ENCODE data around the gene ADARB1.

The ADARB1 gene

GRCh38 chr21:45069085-45069484 lies 5.3 kb upstream of the ADARB1 start:
- H3K27me3 ChIP-seq (ENCODE audit: insufficient read depth, low read length), result peaks cover 3% of the 10 kb centered on the region; the same call in 1 of the 2 replicates
- H3K4me2 ChIP-seq (ENCODE audit: low read length), result no peak overlapping the region

GRCh38 chr21:45069711-45070110 lies 4.7 kb upstream of the ADARB1 start:
- TF ChIP-seq EZH2 (IDR thresholded peaks at IDR 0.05; ENCODE audit: borderline replicate concordance, low read length) (no peak), CTCF (IDR thresholded peaks at IDR 0.05; ENCODE audit: low read length) (no peak)
- no peaks in the 10 kb centered on the region for H4K20me1 ChIP-seq (ENCODE audit: insufficient read depth, low read length)
- no peaks in the 10 kb centered on the region for H3K79me2 ChIP-seq (ENCODE audit: insufficient read depth, low read length)
- H3K9ac ChIP-seq (ENCODE audit: low read length), result no peak overlapping the region
- no peaks in the 10 kb centered on the region for H3K9me3 ChIP-seq (ENCODE audit: low read length)
- no peaks in the 10 kb centered on the region; the same call in 1 of the 2 replicates for H3F3A ChIP-seq (ENCODE audit: insufficient read depth, low read length)
- H3K4me2 ChIP-seq (ENCODE audit: low read length), result no peak overlapping the region
- H3K36me3 ChIP-seq (ENCODE audit: insufficient read depth, low read length), result no peaks in the 10 kb centered on the region
- no peak overlapping the region for H3K27ac ChIP-seq (ENCODE audit: low read depth, low read length, poor library complexity, severe bottlenecking)
- peaks cover 3% of the 10 kb centered on the region; the same call in 1 of the 2 replicates for H3K27me3 ChIP-seq (ENCODE audit: insufficient read depth, low read length)
- H3K4me3 ChIP-seq (ENCODE audit: low read depth, low read length, poor library complexity, severe bottlenecking), result no peak overlapping the region
- H3K9me2 ChIP-seq (ENCODE audit: low read depth, low read length), result no peaks in the 10 kb centered on the region
- H2AFZ ChIP-seq (ENCODE audit: low read length), result no peak overlapping the region
- H3K4me1 ChIP-seq (ENCODE audit: insufficient read depth, low read length, severe bottlenecking), result peaks cover 4% of the 10 kb centered on the region

More at GRCh38 chr21:45069085-45069484, 5.3 kb upstream of the ADARB1 start:
- Histone ChIP-seq H2AFZ (ENCODE audit: low read length) (no peak overlapping the region), H3F3A (ENCODE audit: insufficient read depth, low read length) (no peaks in the 10 kb centered on the region; the same call in 1 of the 2 replicates), H3K27ac (ENCODE audit: low read depth, low read length, poor library complexity, severe bottlenecking) (no peak overlapping the region), H3K4me1 (ENCODE audit: insufficient read depth, low read length, severe bottlenecking) (peaks cover 4% of the 10 kb centered on the region), H3K79me2 (ENCODE audit: insufficient read depth, low read length) (no peaks in the 10 kb centered on the region), H3K9me2 (ENCODE audit: low read depth, low read length) (no peaks in the 10 kb centered on the region), H4K20me1 (ENCODE audit: insufficient read depth, low read length) (no peaks in the 10 kb centered on the region), H3K9me3 (ENCODE audit: low read length) (no peaks in the 10 kb centered on the region), H3K4me3 (ENCODE audit: low read depth, low read length, poor library complexity, severe bottlenecking) (no peak overlapping the region), H3K36me3 (ENCODE audit: insufficient read depth, low read length) (no peaks in the 10 kb centered on the region), H3K9ac (ENCODE audit: low read length) (no peak overlapping the region)
- TF ChIP-seq EZH2 (IDR thresholded peaks at IDR 0.05; ENCODE audit: borderline replicate concordance, low read length), result no peak
- TF ChIP-seq CTCF (IDR thresholded peaks at IDR 0.05; ENCODE audit: low read length), result no peak

- H3K9me3 ChIP-seq (ENCODE audit: low read length), result no peaks in the 10 kb centered on the region
- H3K9me2 ChIP-seq (ENCODE audit: low read depth, low read length), result no peaks in the 10 kb centered on the region
- peaks cover 11% of the 10 kb centered on the region; the same call in 1 of the 2 replicates for H3K27me3 ChIP-seq (ENCODE audit: insufficient read depth, low read length)
- no peak overlapping the region for H2AFZ ChIP-seq (ENCODE audit: low read length)
- no peak overlapping the region for H3K4me2 ChIP-seq (ENCODE audit: low read length)
- peaks cover 10% of the 10 kb centered on the region for H3K4me1 ChIP-seq (ENCODE audit: insufficient read depth, low read length, severe bottlenecking)
- TF ChIP-seq EZH2 (IDR thresholded peaks at IDR 0.05; ENCODE audit: borderline replicate concordance, low read length), result no peak
- no peak for TF ChIP-seq CTCF (IDR thresholded peaks at IDR 0.05; ENCODE audit: low read length)
- H3K36me3 ChIP-seq (ENCODE audit: insufficient read depth, low read length), result no peaks in the 10 kb centered on the region
- no peaks in the 10 kb centered on the region for H3F3A ChIP-seq (ENCODE audit: insufficient read depth, low read length)
- H3K79me2 ChIP-seq (ENCODE audit: insufficient read depth, low read length), result no peaks in the 10 kb centered on the region
- H3K4me3 ChIP-seq (ENCODE audit: low read depth, low read length, poor library complexity, severe bottlenecking), result no peak overlapping the region
- H3K27ac ChIP-seq (ENCODE audit: low read depth, low read length, poor library complexity, severe bottlenecking), result no peak overlapping the region
- H4K20me1 ChIP-seq (ENCODE audit: insufficient read depth, low read length), result no peaks in the 10 kb centered on the region
- no peak overlapping the region for H3K9ac ChIP-seq (ENCODE audit: low read length)
Observed at GRCh38 chr21:45071078-45071873, 3.1 kb upstream of the ADARB1 start.

All from OCI-LY1 (cell line).